GM12892 (cell line): Measurements from ENCODE around the gene CNTNAP2.

ENCODE experiments used
- POLR2A ChIP-seq: IDR thresholded peaks from 2 replicates; pipeline ENCODE4 v1.6.1; 2011; ENCODE audit warnings: low read depth, low read length, control low read depth
- TAF1 ChIP-seq: IDR thresholded peaks from 2 replicates; pipeline ENCODE4 v1.6.1; 2011; ENCODE audit warnings: low read depth, mild to moderate bottlenecking, control low read depth, low read length, borderline replicate concordance

GRCh38 chr7:147833970-147834369, 1717.4 kb downstream of the CNTNAP2 start:
- TF ChIP-seq POLR2A (no peak), TAF1 (no peak)
